Renal cortical epithelial cell (primary cell): ENCODE measurements around the gene GLRX2. TPM values are rescaled to one million over a fixed set of nuclear protein-coding genes. Genes with fewer than 3 reads are reported as not detected.
"Not testable (repeated sequence)": the region's sequence is repeated elsewhere in the genome, so short reads cannot be mapped to it uniquely, and the experiment has no call there.

Source experiments
- DNase-seq: peaks from one replicate; pipeline ENCODE4 v3.0.0-alpha.2; 2011; ENCODE audit warnings: low read depth
- total RNA-seq: library from RNA; depleted of rRNA; stranded (reverse); fragments of >200 nt; gene quantifications from 2 replicates; pipeline ENCODE4 v1.2.3, GENCODE V29; 2014

The GLRX2 gene
- total RNA-seq, 1 donor from 2014 or later = 15.2 TPM

GRCh38 chr1:193065954-193066353 is 39.3 kb downstream of the GLRX2 start:
- no peak for DNase-seq

- no peak for DNase-seq
These were observed 42.3 kb downstream of the GLRX2 start for GRCh38 chr1:193062698-193063463.

- DNase-seq = peak; percentile 7
These were observed 44.3 kb downstream of the GLRX2 start for GRCh38 chr1:193060938-193061337.

- peak; percentile 13 for DNase-seq
These were observed 44.8 kb downstream of the GLRX2 start for GRCh38 chr1:193060406-193060805.

- no peak for DNase-seq
These were observed 45.2 kb downstream of the GLRX2 start for GRCh38 chr1:193060115-193060403.

GRCh38 chr1:193059282-193060114 is 45.7 kb downstream of the GLRX2 start, which contains the start of the genes RO60 and UCHL5:
RO60 (plus strand) TSS chr1:193059612; CDS start chr1:193069055, 9,443 bp downstream.
UCHL5 (minus strand) TSS chr1:193059360; CDS start chr1:193059260, 100 bp downstream.
- DNase-seq = peak; percentile 96

GRCh38 chr1:193058529-193059281 is 46.5 kb downstream of the GLRX2 start:
- DNase-seq = peak; percentile 33

GRCh38 chr1:193054169-193054675 is 51.0 kb downstream of the GLRX2 start:
- no peak for DNase-seq

- DNase-seq = not testable (repeated sequence)
These were observed 56.3 kb downstream of the GLRX2 start for GRCh38 chr1:193048913-193049312.

Other genes starting within 250 kb of the GLRX2 start
- 25.0 and 60.8 TPM in 2 replicates for gene UCHL5, start 46.1 kb downstream of the GLRX2 start, total RNA-seq
- gene RO60, start 45.8 kb downstream of the GLRX2 start, total RNA-seq = 153 and 155 TPM in 2 replicates
- gene CDC73, start 16.6 kb upstream of the GLRX2 start, total RNA-seq = 19.3 and 54.4 TPM in 2 replicates
- not detected in 2 replicates for gene B3GALT2, start 81.2 kb upstream of the GLRX2 start, total RNA-seq